Measurements from ENCODE around the gene TRAF6.

- TF ChIP-seq CTCF (conservative IDR thresholded peaks at IDR 0.05; ENCODE audit: low read depth in 2 of 2) (no peak), REST (IDR thresholded peaks at IDR 0.05; ENCODE audit: unreplicated experiment) (no peak), POLR2AphosphoS5 (IDR thresholded peaks at IDR 0.05; ENCODE audit: low read depth) (no peak), EZH2 (IDR thresholded peaks at IDR 0.05; ENCODE audit: low read depth, unreplicated experiment) (no peak), EZH2phosphoT487 (IDR thresholded peaks at IDR 0.05; ENCODE audit: unreplicated experiment) (no peak), NANOG (IDR thresholded peaks at IDR 0.05; ENCODE audit: borderline replicate concordance) (no peak), ZNF331 (CRISPR knock-in tag; IDR thresholded peaks at IDR 0.05; ENCODE audit: low read depth) (no peak), JUNB (IDR thresholded peaks at IDR 0.05; ENCODE audit: unreplicated experiment) (no peak), ZNF462 (CRISPR knock-in tag; IDR thresholded peaks at IDR 0.05) (no peak), CREB1 (CRISPR knock-in tag; IDR thresholded peaks at IDR 0.05; ENCODE audit: low read depth) (no peak), ETS1 (IDR thresholded peaks at IDR 0.05) (no peak), ZNF114 (CRISPR knock-in tag; IDR thresholded peaks at IDR 0.05) (no peak), STAT1 (IDR thresholded peaks at IDR 0.05; ENCODE audit: unreplicated experiment) (no peak)
These were observed 45.4 kb downstream of the TRAF6 start for GRCh38 chr11:36464720-36465119.

All from GM23338 (cell line).